Ureter (tissue), 1 donor: ENCODE results near the gene TPD52L1. TPM values are rescaled to one million over a fixed set of nuclear protein-coding genes. Genes with fewer than 3 reads are reported as not detected.

Source experiments
- DNase-seq: peaks from one replicate; pipeline ENCODE4 v3.0.0-alpha.2; 2020; ENCODE audit warnings: low spot score
- total RNA-seq: library from RNA; stranded (reverse); gene quantifications from one replicate; pipeline ENCODE4 v1.2.4, GENCODE V29; 2023
- donor health status: DM: yes; HTN: yes; CAD: no.

The TPD52L1 gene
- total RNA-seq, 1 donor from 2014 or later, result 54.8 TPM

DNA sequence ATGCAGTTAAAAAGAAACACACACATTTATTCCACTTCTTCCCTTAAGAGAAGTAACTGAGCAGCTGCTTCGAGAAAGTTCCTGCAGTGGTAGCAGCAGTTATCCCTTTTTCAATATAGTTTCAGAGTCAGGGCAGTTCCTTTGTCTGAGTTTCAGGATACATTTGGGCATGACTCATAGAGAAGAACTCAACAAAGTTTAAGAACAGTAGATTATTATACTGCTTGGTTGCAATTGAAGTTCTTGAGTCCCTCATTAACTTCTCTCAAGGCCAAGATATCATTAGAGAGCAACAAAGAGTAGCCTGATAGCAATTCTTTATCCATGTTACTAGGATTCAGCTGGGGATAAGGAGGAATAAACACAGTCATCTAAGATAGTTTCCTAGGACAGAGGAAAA, 54.4 kb downstream of the TPD52L1 start:
- no peak for DNase-seq

DNA sequence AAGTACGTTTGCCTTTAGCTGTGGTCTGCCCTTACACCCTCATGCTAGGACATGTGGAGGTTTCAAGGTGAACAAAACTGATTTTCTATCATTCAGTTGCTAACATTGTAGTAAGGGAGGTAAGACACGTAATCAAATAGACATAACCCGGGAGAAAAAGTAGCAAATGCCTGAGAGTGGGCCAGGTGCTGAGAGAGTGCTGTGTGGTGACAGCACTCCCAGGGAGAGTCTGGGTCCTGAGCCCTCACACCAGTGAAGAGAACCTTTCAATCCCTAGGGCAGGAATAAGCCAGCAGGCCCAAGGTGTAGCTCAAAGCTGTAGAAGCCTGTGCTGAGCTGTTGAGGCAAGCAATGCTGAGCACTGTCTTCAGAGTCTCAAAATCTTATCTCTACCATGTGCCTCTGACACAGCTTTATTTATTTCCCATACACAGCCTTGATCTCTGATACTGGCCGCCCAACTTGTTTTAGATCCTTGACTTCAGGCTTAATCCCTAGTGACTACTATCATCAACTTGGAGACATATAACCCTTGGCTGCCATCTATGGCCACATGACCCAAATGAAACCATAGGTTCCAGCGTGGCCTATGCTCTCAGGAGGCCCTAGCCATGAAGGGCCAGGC, 55.2 kb downstream of the TPD52L1 start:
- DNase-seq, result no peak

DNA sequence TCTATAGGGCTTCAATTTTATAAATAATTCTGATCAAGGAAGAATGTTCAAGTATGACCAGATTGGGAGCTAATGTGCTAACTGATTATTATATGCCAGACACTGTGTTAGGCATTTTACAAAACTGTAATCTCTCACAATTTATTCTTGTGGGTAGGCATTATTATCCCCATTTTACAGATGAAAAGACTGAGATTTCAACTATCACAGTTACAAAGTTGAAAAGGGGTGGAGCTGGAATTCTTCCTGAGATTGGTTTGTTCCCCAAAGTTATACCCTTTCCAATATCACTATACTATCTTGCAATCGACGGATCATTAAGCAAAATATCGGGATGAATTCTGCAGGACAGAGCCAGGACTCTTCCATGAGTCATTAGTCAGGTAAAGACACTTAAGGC, 57.1 kb downstream of the TPD52L1 start:
- no peak for DNase-seq

DNA sequence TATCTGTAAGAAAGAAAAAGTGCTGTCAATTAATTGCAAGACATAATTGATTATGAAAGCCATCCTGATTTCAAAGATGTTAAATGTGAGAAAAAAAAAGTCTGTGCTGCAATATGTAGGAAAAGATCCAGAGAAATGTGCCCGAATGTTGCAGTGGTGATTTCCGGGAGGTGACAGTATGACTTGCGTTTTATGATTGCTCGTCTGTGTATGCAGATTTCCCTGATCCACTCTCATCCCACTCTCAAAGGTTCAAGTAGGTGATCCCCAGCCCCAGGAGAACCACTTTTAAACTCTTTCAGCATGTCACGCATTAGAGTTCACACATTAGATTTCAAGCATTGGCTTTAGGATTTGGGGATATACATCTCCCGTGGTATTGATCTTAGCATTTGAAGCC, 57.8 kb downstream of the TPD52L1 start:
- no peak for DNase-seq

DNA sequence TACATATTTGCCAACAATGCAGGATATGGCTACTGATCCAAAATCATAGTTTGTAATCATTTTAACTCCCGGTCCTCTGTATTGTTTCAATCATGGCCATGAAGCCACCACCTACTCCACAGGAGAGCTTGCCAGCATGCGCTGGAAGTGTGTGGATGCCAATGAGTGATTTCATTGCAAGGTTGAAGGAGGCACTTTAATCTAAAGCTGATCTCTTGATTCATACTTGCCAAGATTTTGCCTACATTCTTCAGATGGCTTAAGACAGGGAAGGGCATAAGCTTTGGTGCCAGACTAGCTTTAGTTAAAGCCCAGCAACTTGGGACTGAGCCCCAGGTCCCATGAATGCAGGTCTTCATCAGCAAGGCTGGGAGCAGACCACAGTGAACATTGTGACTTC, 58.8 kb downstream of the TPD52L1 start:
- DNase-seq, result no peak

DNA sequence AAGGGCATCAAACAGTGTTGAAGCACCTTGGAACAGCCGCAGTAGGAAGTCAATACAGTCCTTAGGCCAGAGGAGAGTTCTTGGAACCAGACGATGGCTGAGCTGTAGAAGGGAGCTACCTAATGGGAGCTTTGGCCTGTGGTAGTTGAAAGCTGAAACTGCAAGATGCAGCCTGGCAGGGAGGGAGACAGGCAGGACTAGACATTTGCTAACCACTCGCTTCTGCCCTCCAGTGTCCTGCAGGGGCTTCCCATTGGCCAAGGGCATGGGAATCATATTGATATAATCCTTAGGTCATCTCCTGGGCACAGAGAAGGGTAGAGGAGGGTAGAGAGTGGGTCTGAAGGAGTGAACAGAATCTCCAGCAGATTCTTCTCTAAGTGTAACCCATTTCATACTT, 60.4 kb downstream of the TPD52L1 start:
- DNase-seq, result no peak

DNA sequence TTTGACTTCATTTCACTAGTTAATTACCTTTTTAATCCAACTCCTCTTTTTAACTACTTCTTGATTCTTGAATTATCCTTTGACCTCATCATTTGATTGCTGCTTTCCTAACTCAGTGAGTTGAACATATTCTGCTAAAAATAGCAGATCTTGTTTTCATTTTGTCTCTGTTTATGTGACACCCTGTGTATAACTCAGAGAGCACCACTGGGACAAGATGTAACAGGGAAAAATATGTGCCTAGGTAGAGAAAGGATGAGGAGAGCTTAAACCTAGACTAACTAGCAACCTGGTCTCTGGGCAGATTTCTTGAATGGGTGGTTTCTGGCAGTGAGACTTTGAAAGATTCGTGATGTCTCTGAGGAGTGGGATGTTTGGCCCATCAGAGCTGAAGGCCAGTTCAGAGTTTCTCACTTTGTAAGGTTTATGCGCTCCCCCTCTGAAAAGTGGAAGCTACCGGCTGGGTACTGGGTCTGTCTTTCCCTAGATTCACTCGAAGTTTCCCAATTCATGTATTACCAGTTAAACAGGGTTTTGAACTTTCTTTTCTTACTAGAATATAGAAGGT, 61.8 kb downstream of the TPD52L1 start:
- DNase-seq, result no peak

DNA sequence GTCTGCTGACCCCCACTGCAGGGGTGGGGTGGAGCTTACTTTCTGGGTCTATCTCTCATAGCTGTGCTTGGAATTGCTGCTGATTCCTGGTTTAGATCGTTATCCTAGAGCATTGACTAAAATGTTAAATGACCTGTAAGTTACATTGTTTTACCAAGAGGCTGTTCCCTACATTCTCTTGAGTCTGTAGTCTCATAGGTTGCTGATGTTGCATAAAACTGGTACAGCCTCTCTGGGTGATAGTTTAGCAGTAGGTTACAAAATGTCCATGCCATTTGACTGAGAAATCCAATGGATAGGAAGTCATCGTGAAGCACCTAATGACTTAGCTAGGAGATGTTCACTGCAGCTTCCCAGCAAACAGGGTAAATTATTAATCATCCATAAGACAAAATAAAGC, 62.4 kb downstream of the TPD52L1 start:
- no peak for DNase-seq

DNA sequence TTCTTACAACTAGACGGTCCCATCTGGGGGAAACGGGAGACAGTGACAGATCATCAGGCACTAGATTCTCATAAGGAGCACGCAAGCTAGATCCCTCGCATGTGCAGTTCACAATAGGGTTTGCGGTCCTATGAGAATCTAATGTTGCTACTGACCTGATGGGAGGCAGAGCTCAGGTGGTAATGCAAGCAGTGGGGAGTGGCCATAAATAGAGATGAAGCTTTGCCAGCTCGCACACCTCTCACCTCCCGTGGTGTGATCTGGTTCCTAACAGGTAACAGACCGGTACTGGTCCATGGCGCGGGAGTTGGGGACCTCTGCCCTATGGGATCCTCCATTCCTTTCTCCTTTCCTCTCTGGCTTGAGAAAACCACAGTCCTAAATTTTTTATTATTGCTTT, 63.8 kb downstream of the TPD52L1 start:
- no peak for DNase-seq

DNA sequence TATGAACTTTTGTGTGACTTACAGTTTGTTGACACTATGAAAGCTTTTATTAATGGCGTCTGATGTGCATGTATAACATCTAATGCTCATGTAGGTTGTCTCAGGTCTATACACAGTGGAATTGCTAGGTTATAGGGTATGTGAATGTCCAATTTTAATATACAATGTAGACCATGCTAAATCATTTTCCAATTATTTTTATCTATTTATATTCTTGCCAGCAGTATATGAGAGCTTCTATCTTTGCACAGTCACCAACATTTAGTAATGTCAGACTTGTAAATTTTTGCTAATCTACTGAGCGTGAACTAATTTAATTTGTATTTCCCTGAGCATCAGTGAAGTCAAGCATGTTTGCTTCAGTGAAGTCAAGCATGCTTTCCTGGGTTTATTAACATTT, 64.4 kb downstream of the TPD52L1 start:
- DNase-seq, result no peak

DNA sequence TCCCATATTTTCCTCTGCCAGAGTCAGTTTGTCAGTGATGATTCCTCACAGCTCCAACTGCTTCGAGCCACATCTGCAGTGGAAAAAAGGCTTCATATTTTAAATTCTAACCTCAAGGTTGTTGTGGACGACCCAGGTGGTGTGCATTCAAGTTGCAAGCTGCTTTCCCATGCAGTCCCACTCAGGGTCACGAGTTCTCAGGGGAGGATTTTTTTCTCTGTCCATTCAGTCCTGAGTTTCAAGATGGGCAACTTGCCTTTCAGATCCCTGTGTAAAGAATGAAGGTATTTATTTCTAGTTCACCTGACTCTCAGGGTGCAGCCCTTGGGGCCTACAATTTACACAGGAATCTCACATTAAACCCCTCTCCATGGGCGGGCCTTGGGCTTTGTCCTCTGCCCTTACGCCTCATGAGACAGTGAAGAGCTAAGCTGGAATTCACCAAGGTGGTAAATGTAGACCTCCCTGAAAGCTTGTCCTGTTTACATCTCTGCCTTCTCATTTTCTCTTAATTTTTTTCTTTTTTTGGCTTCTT, 65.9 kb downstream of the TPD52L1 start:
- no peak for DNase-seq

DNA sequence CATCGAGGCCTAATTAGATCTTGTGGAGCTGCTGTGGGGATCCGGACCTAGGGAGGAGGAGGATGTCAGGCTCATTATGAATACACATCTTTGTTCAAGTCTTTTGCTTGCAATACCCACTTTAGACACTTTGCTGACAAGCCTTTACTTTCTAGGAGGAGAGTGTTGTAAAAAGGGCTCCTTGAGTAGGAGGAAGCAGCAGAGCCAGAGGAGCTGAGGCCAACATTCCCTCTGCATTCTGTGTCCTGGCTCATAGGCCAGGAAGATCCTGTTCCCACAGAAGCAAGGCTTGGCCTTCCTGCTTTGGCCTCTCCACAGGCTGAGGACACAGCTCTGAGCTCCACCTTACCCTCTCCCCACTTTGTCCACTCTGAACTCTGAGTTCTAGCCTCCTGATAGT, 67.1 kb downstream of the TPD52L1 start:
- no peak for DNase-seq

DNA sequence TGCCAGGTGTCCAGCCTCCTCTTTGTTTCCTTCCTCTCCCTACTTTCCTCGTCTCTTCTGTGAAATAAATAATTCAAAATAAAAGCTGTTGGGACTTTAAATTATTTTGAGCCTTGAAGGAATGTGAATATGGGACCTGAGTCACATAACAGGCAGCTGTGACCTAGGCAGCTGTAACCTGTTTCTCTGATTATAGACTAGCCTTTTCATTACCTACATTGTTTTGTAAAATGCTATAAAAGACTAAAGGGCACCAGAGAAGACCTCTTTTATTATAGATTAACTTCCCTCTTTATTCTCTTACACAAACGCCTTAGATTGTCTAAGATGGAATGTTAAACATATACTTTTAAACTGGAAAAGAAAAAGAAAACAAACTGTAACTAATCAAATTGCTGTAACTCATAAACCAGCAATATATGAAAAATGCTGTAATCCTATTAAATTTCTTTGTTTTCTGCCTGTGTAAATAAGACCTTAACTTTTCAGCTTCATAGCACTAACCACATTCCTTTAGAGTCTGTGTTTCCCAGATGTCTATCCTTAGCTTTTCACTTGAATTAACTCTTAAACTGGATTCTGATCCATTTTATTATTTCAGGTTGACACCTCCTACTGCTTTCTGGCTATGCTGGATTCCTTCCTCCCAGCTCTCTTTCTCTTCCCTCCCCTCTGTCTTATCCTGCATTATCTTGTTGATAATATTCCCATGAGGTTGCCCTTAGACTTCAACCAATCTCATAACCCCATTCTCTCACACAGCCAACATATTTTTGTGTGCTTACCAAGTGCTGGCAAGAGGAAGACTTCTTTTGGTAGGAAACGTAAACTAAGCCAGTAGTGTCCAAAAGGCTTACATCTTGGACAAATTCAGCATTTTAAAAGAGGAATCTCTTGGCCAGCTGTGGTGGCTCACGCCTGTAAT, 69.2 kb downstream of the TPD52L1 start:
- no peak for DNase-seq

DNA sequence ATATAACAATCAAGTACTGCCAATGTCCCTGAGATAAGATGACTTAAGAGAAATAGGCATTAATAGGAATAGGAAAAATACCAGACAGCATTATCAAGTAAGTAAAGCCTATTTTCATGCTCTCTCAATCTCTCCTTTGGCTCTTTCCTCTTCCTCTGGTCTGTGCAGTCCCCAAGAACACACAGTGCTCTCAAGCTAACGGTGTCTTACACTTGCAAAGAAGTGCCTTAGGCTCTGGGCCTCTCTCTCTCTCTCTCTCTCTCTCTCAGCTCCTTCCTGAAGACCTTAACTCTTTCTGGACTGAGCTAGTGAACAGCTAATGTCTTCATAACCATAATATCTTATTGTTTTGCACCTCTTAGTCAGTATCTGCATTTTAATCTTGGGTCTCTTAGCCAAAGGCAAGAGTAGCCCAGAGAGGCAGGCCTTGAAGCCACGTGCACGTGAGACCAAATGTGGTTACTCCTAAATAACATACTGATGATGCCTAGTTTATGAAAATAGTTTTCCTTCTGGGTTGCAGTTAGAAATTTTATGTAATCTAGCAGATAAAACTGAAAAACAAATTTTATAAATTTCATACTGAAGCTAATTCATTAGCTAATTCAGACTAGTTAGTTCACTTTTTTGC, 70.8 kb downstream of the TPD52L1 start:
- DNase-seq, result no peak

DNA sequence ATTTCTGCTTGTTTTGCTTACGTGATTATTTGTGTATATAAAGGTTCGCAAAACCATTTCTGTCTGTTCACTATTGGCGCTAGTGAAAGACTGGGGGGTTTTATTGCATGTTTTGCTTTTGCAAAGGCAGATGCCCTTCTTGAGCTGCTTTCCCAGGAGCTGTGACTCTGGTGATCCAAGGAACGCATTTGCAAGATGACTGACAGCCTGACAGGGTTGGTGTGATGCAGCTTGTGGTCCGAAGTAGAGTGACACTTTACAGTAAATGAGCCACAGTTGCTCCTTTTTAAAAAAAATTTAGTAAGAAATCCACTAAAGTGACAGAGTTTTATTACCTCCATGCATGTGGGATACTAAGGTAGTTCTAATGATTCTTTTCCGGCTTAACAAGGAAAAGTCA, 73.7 kb downstream of the TPD52L1 start:
- DNase-seq, result no peak

DNA sequence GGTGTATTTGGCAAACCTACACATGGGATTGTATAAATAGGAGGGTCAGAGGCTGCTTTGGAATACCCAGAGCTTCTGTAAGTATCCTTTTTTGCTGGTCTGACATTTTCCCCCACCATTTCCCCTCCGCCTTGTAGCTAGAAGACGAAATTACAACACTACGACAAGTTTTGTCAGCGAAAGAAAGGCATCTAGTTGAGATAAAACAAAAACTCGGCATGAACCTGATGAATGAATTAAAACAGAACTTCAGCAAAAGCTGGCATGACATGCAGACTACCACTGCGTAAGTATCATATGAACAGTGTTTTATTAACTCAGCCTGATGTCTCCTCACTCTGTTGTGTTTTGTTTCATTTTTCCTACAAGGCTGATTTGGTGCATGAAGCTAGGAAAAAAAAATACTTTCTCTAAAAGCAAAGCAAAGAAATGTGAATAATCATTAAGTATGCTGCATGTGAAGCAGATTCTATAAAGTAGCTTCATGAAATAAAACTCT, 75.5 kb downstream of the TPD52L1 start:
- DNase-seq, result no peak

DNA sequence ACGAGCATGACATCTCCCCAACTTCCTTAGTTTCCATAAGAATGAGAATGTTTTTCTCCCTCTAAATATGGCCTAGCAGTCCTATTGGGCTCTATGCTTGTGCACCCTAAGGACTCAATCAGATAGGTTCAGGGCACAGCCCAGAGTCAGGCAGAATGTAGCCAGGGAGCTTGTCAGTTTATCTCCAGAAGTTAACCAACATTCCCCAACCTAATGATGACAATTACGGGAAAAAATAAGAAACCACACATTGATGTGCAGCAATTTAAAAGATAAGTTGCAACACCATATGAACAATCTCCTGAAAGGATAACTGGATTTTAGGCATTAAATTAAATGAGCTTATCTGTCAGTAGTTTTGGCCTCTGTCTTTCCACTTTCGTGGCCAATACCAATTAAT, 77.1 kb downstream of the TPD52L1 start:
- no peak for DNase-seq

DNA sequence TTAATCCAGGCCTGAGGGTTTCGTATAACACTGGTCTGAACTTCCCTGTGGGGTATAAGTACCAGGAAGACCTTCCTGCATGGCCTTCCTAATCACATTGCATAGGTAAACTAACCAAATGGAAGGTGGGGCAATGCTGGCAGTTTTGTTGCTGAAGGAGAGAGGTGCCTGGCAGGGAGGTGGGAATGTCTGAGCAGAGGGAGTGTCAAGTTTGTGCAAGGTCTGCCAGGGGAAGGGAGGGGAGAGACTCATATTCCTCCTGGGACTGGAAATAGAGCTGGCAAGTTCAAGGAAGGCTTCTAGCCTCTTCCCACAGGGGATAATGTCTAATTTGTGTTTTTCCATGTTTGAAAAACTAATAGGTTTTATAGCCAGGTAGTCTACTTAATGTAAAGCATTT, 77.6 kb downstream of the TPD52L1 start:
- DNase-seq, result no peak

DNA sequence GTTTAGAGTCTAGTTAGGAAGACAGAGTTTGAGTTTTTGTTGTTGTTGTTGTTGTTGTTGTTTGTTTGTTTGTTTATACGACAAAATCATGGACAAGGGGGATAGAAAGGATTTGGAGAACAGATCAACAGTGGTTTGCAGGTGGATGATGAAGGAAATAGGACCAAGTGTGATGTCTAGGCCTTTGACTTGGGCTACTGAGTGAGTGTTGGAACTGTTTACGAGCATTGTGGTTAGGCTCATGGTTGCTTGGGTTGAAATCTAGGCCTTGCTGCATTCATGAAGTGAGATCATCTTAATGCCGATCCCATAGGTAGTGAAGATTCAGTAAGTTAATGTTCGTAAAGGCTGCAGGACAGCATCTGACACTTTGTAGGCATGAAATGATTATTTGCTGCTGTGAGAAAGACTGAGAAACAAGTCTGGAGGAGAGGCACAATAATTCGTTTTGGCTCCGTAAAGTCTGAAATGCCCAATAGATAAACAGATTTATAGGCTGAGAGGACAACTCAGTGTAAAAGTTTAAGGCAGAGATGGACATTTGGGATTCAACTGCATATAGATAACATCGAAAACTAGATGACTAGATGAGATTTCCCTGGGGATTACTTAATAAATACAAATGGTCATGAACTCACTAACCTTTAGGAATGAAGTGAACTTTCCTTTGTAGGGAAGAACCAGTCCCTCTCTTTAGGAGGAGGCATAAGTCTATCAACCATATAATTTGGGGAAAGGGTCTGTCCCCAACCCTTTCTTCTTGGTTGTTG, 78.2 kb downstream of the TPD52L1 start:
- DNase-seq, result no peak

DNA sequence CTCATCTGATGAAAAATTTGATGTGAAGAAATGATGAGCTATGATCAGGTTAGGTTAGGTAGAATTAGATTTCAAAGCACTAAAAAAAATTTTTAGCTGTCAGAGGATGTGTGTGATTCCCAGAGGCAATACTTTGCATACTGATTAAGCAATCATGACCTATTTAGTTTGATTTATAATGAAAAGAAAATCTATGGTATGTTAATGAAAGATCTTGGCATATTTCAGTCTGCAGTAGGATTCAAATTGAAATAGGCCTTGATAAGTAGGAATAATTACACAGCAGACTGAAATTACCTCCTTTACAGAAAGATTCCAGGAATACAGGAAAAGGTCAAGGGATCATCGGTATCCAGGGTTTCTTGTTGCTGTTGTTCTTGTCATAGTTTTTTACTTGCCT, 78.9 kb downstream of the TPD52L1 start:
- DNase-seq, result no peak

DNA sequence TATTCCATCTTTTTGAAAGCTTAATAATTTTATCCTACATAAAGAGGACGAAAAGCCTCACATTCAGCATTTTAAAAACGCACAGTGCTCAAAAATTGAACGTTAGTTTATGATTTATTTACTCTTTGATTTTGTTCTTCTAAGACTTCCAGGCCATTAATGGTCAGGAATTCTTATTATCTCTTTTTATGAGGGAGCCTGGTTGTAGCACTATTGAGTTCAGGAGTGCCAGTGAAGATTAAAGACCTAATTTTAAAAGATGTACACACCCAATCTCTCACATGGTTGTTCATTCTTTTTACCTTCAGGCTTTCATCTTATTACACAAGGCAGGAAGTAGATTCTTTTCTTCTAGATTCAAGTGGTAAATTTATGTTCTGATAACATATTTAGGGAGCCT, 79.6 kb downstream of the TPD52L1 start:
- no peak for DNase-seq
